ENCODE measurements around the gene G6PD. TPM values are rescaled to one million over a fixed set of nuclear protein-coding genes. Genes with fewer than 3 reads are reported as not detected.

G6PD gene
- total RNA-seq, 1 donor from 2014 or later = 57.9 TPM

GRCh38 chrX:154485150-154486051, 61.2 kb downstream of the G6PD start:
- DNase-seq (ENCODE audit: extremely low spot score, unreplicated experiment) = peak; percentile 65
- Mint-ChIP-seq H3K9me3 (no peaks in the 10 kb centered on the region), H3K27ac (no peak overlapping the region), H3K4me3 (peak overlapping the region; percentile 72), H3K27me3 (no peaks in the 10 kb centered on the region), H3K36me3 (no peaks in the 10 kb centered on the region), H3K4me1 (ENCODE audit: unreplicated experiment) (no peaks in the 10 kb centered on the region)
- TF ChIP-seq CTCF (conservative IDR thresholded peaks at IDR 0.05) = no peak

DNA sequence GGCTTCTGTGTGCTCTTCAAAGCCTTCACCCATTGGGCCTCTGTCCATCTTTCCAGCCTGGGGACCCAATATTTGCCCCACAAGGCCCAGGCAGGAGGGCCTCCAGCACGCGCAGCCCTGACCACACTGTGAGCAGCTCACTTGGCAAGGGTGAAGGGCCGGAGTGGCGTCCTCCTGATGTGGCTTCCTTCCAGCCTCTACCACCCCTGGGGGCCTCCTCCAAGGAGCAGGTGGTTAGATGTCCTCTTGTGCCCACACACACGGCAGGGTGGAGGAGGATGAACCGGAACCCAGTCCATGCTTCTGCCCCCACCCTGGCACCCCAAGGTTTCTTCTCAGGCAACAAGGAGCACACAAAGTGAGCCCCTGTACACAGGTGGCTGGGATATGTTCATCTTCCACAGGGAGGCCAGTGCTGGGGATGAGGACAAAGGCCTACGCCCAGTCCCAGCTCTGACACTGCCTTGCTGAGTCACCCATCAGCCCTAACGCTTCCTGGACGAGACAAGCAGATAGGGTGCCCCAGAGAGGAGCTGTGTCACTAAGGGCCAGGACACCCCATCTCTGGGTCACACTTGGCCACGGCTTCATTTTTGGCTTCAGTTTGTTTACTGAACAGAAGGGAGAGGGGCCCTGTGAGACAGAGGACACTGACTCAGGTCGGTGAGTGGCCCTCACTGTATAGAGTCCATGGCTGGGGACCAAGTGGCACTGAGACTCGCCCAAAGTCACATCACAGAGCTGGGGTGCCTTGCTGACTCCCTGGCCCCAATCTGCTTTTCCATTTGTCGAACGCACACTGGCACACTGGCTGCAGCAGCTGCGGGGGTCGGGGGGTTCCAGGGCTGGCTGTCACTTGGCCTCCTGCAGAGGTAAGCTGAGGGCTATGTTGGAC, 62.1 kb downstream of the G6PD start:
- no peaks in the 10 kb centered on the region for H3K9me3 Mint-ChIP-seq
- TF ChIP-seq CTCF (conservative IDR thresholded peaks at IDR 0.05) = no peak
- no peaks in the 10 kb centered on the region for H3K4me1 Mint-ChIP-seq (ENCODE audit: unreplicated experiment)
- DNase-seq (ENCODE audit: extremely low spot score, unreplicated experiment) = no peak
- H3K27me3 Mint-ChIP-seq = no peaks in the 10 kb centered on the region
- H3K36me3 Mint-ChIP-seq = no peaks in the 10 kb centered on the region
- no peak overlapping the region for H3K27ac Mint-ChIP-seq
- H3K4me3 Mint-ChIP-seq = peak overlapping the region; percentile 31

- Mint-ChIP-seq H3K9me3 (no peaks in the 10 kb centered on the region), H3K4me1 (ENCODE audit: unreplicated experiment) (no peaks in the 10 kb centered on the region), H3K27me3 (no peaks in the 10 kb centered on the region), H3K4me3 (no peak overlapping the region), H3K36me3 (no peaks in the 10 kb centered on the region), H3K27ac (no peak overlapping the region)
- TF ChIP-seq CTCF (conservative IDR thresholded peaks at IDR 0.05) = no peak
- DNase-seq (ENCODE audit: extremely low spot score, unreplicated experiment) = no peak
Observed at GRCh38 chrX:154483325-154483724, 63.3 kb downstream of the G6PD start.

DNA sequence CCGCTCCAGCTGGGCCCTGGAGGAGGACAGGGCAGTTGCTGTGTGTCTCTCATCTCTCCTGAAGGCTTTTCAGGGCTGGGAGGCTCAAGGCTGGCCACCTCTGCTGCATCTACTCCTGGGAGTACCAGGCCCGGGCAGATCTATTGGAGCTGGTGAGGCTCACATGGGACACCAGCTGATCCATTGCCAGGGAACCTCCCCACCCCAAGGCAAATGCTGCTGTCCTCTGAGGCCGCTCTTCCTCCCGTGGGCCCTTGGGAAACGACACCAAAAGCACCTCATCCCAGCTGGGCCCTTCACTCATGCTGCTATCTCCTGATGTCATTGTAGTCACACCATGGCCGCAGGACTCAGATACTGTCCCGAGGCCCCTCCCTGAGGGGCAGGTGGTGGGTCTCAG, 63.9 kb downstream of the G6PD start:
- no peak overlapping the region for H3K4me3 Mint-ChIP-seq
- no peaks in the 10 kb centered on the region for H3K4me1 Mint-ChIP-seq (ENCODE audit: unreplicated experiment)
- no peaks in the 10 kb centered on the region for H3K27me3 Mint-ChIP-seq
- no peak for DNase-seq (ENCODE audit: extremely low spot score, unreplicated experiment)
- no peak overlapping the region for H3K27ac Mint-ChIP-seq
- H3K9me3 Mint-ChIP-seq = no peaks in the 10 kb centered on the region
- no peak for TF ChIP-seq CTCF (conservative IDR thresholded peaks at IDR 0.05)
- H3K36me3 Mint-ChIP-seq = no peaks in the 10 kb centered on the region

DNA sequence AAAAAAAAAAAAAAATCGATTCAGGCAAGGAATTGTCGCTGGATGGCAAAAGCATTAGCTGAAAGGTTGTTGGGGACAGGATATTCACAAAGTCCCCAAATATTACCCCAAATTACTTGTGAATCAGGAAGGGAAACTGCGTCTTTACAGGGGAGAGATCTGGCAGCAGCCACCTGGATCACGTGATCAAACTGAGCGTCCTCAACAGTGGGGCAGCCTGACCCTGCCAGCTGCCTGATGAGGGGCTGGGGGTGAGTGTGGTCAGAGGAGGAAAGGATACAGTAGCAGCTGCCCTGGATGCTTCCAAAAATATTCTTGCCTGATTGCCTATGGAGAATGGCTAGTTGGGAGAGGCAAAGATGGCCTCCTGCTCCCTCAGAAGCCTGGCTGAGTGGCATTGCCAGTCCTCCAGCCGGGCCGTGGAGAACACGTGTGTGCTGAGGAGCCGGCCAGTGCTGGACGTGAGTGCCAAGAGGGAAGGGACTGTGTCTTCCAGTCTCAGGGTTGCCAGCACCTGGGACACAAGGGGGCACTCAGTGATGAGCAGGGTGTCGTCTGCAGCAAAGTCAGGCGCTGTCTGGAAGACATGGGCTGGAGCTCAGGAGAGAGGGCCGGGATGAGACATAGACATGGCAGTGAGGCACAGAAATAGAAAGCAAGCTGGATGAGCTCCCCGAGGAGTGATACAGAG, 64.6 kb downstream of the G6PD start:
- no peaks in the 10 kb centered on the region for H3K9me3 Mint-ChIP-seq
- TF ChIP-seq CTCF (conservative IDR thresholded peaks at IDR 0.05) = no peak
- H3K36me3 Mint-ChIP-seq = no peaks in the 10 kb centered on the region
- no peaks in the 10 kb centered on the region for H3K4me1 Mint-ChIP-seq (ENCODE audit: unreplicated experiment)
- no peak overlapping the region for H3K27ac Mint-ChIP-seq
- no peaks in the 10 kb centered on the region for H3K27me3 Mint-ChIP-seq
- H3K4me3 Mint-ChIP-seq = peak overlapping the region; percentile 47
- no peak for DNase-seq (ENCODE audit: extremely low spot score, unreplicated experiment)
